ENCODE measurements around the gene CRHR1.

GRCh38 chr17:45748731-45749310 is 35.3 kb upstream of the CRHR1 start:
- TF ChIP-seq POLR2A (IDR thresholded peaks at IDR 0.05; ENCODE audit: low read depth, low read length), result no peak
- no peak for TF ChIP-seq POLR2AphosphoS5 (IDR thresholded peaks at IDR 0.05; ENCODE audit: low read depth, low read length)
